GM12878 (cell line): ENCODE results near the gene DACT3. TPM values are rescaled to one million over a fixed set of nuclear protein-coding genes. Genes with fewer than 3 reads are reported as not detected.

Experiments used
- ATAC-seq: fragments of 200-7000 bp; cut with Tn5 transposase; 3 replicates; pipeline ENCODE4 v1.9.1; 2020; ENCODE audit warnings: mild to moderate bottlenecking, moderate library complexity
- BruUV-seq: library from RNA; stranded (reverse); fragments of 400-500 nt; replicated peaks from 2 replicates; lab custom pipeline; 2021; lab: Mats Ljungman, UMichigan
- CTCF ChIA-PET: fragments of 300-600 bp; sonication (Branson Sonifier 250); formaldehyde crosslinking; extraction: SDS; loops from one replicate; lab custom pipeline; 2021; ENCODE audit warnings: inconsistent platforms; lab: Yijun Ruan, JAX
- POLR2A ChIA-PET: fragments of 350-600 bp; formaldehyde crosslinking; extraction: SDS; loops from one replicate; lab custom pipeline; 2021; ENCODE audit warnings: inconsistent platforms; lab: Charles Lee
- RAD21 ChIA-PET: fragments of 300-600 bp; sonication (Branson Sonifier 250); formaldehyde crosslinking; loops from one replicate; lab custom pipeline; 2023; ENCODE audit warnings: antibody characterized with exemption; ENCODE audit not compliant: unreplicated experiment; lab: Charles Lee
- SMC1A ChIA-PET: fragments of 300-600 bp; sonication (Branson Sonifier 250); formaldehyde crosslinking; loops from one replicate; lab custom pipeline; 2023; ENCODE audit not compliant: unreplicated experiment, uncharacterized antibody; lab: Charles Lee
- DNase-seq: peaks from one replicate; pipeline ENCODE4 v3.0.0-alpha.2; 2011; ENCODE audit warnings: low read depth, low spot score
- FAIRE-seq: peaks from 3 replicates; lab custom pipeline; 2011; peaks lifted over from hg19 to GRCh38; lab: Jason Lieb, UNC
- H2AFZ ChIP-seq: 2 replicates; pipeline ENCODE4 v1.6.0; 2011; ENCODE audit warnings: low read depth, low read length, control low read depth; ENCODE audit not compliant: control insufficient read depth
- H3K27ac ChIP-seq: 2 replicates; pipeline ENCODE4 v1.5.1; 2011; ENCODE audit warnings: control low read depth; ENCODE audit not compliant: control insufficient read depth, insufficient read depth
- H3K27me3 ChIP-seq, 2 experiments: replicated peaks in 1 of 2; 2 replicates each; pipeline versions ENCODE4 v1.6.0 to v1.6.1; 2011; ENCODE audit warnings: low read length in 1 of 2; ENCODE audit not compliant: control insufficient read depth in 2 of 2, insufficient read depth in 2 of 2
- H3K36me3 ChIP-seq, 2 experiments: 2 replicates each; pipeline ENCODE4 v1.5.1; 2011; ENCODE audit warnings: low read length in 1 of 2; ENCODE audit not compliant: control insufficient read depth in 2 of 2, insufficient read depth in 2 of 2
- H3K4me1 ChIP-seq: 2 replicates; pipeline ENCODE4 v1.6.1; 2011; ENCODE audit warnings: mild to moderate bottlenecking, low read length, moderate library complexity, mixed read lengths; ENCODE audit not compliant: control insufficient read depth, insufficient read depth
- H3K4me2 ChIP-seq: 2 replicates; pipeline ENCODE4 v1.6.0; 2011; ENCODE audit warnings: control low read depth; ENCODE audit not compliant: control insufficient read depth, insufficient read depth
- H3K4me3 ChIP-seq: fragments of 200-600 bp; sonication (generic); 2 replicates; pipeline ENCODE4 v1.5.1; 2016
- H3K79me2 ChIP-seq: 2 replicates; pipeline ENCODE4 v1.6.0; 2011; ENCODE audit warnings: low read length; ENCODE audit not compliant: control insufficient read depth, insufficient read depth
- H3K9ac ChIP-seq: 2 replicates; pipeline ENCODE4 v1.8.0; 2011; ENCODE audit warnings: low read length, control low read depth, mixed read lengths; ENCODE audit not compliant: control insufficient read depth, insufficient read depth
- H3K9me3 ChIP-seq: replicated peaks from 3 replicates; pipeline ENCODE4 v1.5.1; 2011; ENCODE audit warnings: mild to moderate bottlenecking, low read length; ENCODE audit not compliant: control insufficient read depth, insufficient read depth
- H4K20me1 ChIP-seq: 2 replicates; pipeline ENCODE4 v1.6.0; 2011; ENCODE audit not compliant: control insufficient read depth, insufficient read depth
- CEBPZ ChIP-seq: fragments of 150-350 bp; IDR thresholded peaks from 2 replicates; pipeline ENCODE4 v1.6.1; 2016; ENCODE audit warnings: low read depth, low read length
- CHD2 ChIP-seq: IDR thresholded peaks from 2 replicates; pipeline ENCODE4 v1.6.1; 2011; ENCODE audit warnings: low read depth, low read length, improper control_type of control experiment, borderline replicate concordance
- E2F8 ChIP-seq: fragments of 450-650 bp; IDR thresholded peaks from 2 replicates; pipeline ENCODE4 v1.6.1; 2018; ENCODE audit warnings: mild to moderate bottlenecking, low read depth, moderate library complexity; ENCODE audit not compliant: partially characterized antibody
- GABPA ChIP-seq: IDR thresholded peaks from 2 replicates; pipeline ENCODE4 v1.6.1; 2014; ENCODE audit warnings: antibody characterized with exemption, low read depth, mild to moderate bottlenecking, inconsistent platforms
- KLF5 ChIP-seq: fragments of 450-650 bp; IDR thresholded peaks from 2 replicates; pipeline ENCODE4 v1.6.1; 2014; ENCODE audit warnings: mild to moderate bottlenecking; ENCODE audit not compliant: partially characterized antibody
- LARP7 ChIP-seq: fragments of 450-650 bp; IDR thresholded peaks from 2 replicates; pipeline ENCODE4 v1.6.1; 2017; ENCODE audit warnings: mild to moderate bottlenecking
- MLLT1 ChIP-seq: fragments of 450-650 bp; IDR thresholded peaks from 2 replicates; pipeline ENCODE4 v1.6.1; 2016; ENCODE audit warnings: mild to moderate bottlenecking
- MTA2 ChIP-seq: fragments of 450-650 bp; IDR thresholded peaks from 2 replicates; pipeline ENCODE4 v1.6.1; 2016; ENCODE audit warnings: low read depth, mild to moderate bottlenecking, moderate library complexity
- NRF1 ChIP-seq: conservative IDR thresholded peaks from 2 replicates; pipeline ENCODE4 v1.6.1; 2011; ENCODE audit warnings: mild to moderate bottlenecking, low read depth, low read length, improper control_type of control experiment
- PAX8 ChIP-seq: fragments of 450-650 bp; IDR thresholded peaks from 2 replicates; pipeline ENCODE4 v1.6.1; 2017; ENCODE audit warnings: mild to moderate bottlenecking, moderate library complexity
- PML ChIP-seq: IDR thresholded peaks from 2 replicates; pipeline ENCODE4 v1.6.1; 2012; ENCODE audit warnings: low read length, inconsistent platforms
- POLR2AphosphoS2 ChIP-seq: IDR thresholded peaks from 2 replicates; pipeline ENCODE4 v1.6.1; 2011; ENCODE audit warnings: low read depth, mild to moderate bottlenecking, low read length, improper control_type of control experiment, moderate library complexity
- RAD21 ChIP-seq: IDR thresholded peaks from 2 replicates; pipeline ENCODE4 v1.6.1; 2011; ENCODE audit warnings: mild to moderate bottlenecking, low read depth, low read length, moderate library complexity; ENCODE audit not compliant: insufficient read depth
- SMAD5 ChIP-seq: IDR thresholded peaks from 2 replicates; pipeline ENCODE4 v1.6.1; 2016; ENCODE audit warnings: antibody characterized with exemption, low read depth
- STAT1 ChIP-seq: fragments of 450-650 bp; conservative IDR thresholded peaks from 2 replicates; pipeline ENCODE4 v1.6.1; 2014; ENCODE audit warnings: antibody characterized with exemption, mild to moderate bottlenecking
- TCF12 ChIP-seq: IDR thresholded peaks from 2 replicates; pipeline ENCODE4 v1.6.1; 2011; ENCODE audit warnings: low read depth, mild to moderate bottlenecking, low read length
- ZNF24 ChIP-seq: fragments of 450-650 bp; IDR thresholded peaks from 2 replicates; pipeline ENCODE4 v1.6.1; 2017; ENCODE audit warnings: antibody characterized with exemption, mild to moderate bottlenecking
- ZNF384 ChIP-seq: IDR thresholded peaks from 2 replicates; pipeline ENCODE4 v1.6.1; 2012; ENCODE audit warnings: low read depth, mild to moderate bottlenecking, low read length, improper control_type of control experiment, borderline replicate concordance
- WGBS: methylation state at CpG from one replicate; pipeline ENCODE4 v1.1.6; 2016; ENCODE audit warnings: low lambda C conversion rate; ENCODE audit not compliant: insufficient replicate concordance, insufficient coverage; ENCODE audit errors: missing lambda C conversion rate; 5-methylcytosine and 5-hydroxymethylcytosine counted together
- in situ Hi-C: fragments of 300-500 bp; cut with MboI; formaldehyde crosslinking; loops from 9 replicates; pipeline ENCODE4 v1.14.3; 2018; ENCODE audit warnings: mixed read lengths
- intact Hi-C: fragments of 100-400 bp; cut with micrococcal nuclease; formaldehyde crosslinking; loops from one replicate; pipeline ENCODE4 v1.14.2; 2022; ENCODE audit not compliant: unreplicated experiment
- polyA plus RNA-seq, 11 experiments: library from polyadenylated mRNA; depleted of rRNA in 4 of 11; unstranded in 6 of 11; stranded (reverse) in 5 of 11; fragments of >200 nt; fragmentation: Nextera tagmentation in 4 of 11; fragmentation: Illumina TruSeq in 1 of 11; extraction: Ambion mirVana in 4 of 11; extraction: Trizol in 1 of 11; gene quantifications; 1 replicate in 1 of 11; 2 replicates in 10 of 11; pipeline versions ENCODE4 v1.2.1 to v1.2.3, GENCODE V29; 2011 to 2016; ENCODE audit warnings: inconsistent platforms in 2 of 11, missing spikeins in 2 of 11, low read depth in 1 of 11
- total RNA-seq, 4 experiments: library from RNA; depleted of rRNA in 3 of 4; stranded (reverse); fragments of >200 nt in 3 of 4; fragmentation: Illumina TruSeq in 1 of 4; extraction: Trizol in 1 of 4; gene quantifications; 2 replicates each; pipeline versions ENCODE4 v1.2.1 to v1.2.3, GENCODE V29; 2013 to 2021

Gene DACT3
- total and polyA plus RNA-seq, 10 of the 15 experiments (the other 5 are each of a cell fraction or from before 2014, with no cell fraction given): 0.05 to 2.5 (median 0.35) TPM; not detected in 1

GRCh38 chr19:46603195-46603637 is 57.8 kb downstream of the DACT3 start:
- ATAC-seq (peak; percentile 69), DNase-seq (no peak), FAIRE-seq (peak; percentile 71)
- H3K27ac ChIP-seq: peak overlapping the region; percentile 92
- in situ Hi-C loops (no loop called here), intact Hi-C loops (no loop called here)
- peak overlapping the region; percentile 93 for H3K4me2 ChIP-seq
- 23% methylated on average over 2 of the region's 2 CpGs for WGBS
- peaks cover 26% of the 10 kb centered on the region in 2 experiments for H3K36me3 ChIP-seq
- no peak overlapping the region for H2AFZ ChIP-seq
- H4K20me1 ChIP-seq: peaks cover 14% of the 10 kb centered on the region
- POLR2A ChIA-PET: interaction anchor here (0.6 to 7.3 kb wide), 11 partner anchors 9 to 1156 kb away, joined by 3 to 72 read pairs (median 7); partner anchors contain the start of genes DACT3 and PTGIR
- RAD21 ChIA-PET: interaction anchor here (0.7 to 4.7 kb wide), 6 partner anchors 9 to 635 kb away, joined by 3 to 48 read pairs (median 20); partner anchors contain the start of gene DACT3
- peak overlapping the region; percentile 99 for H3K4me3 ChIP-seq
- peaks cover 12% of the 10 kb centered on the region for H3K4me1 ChIP-seq
- CTCF ChIA-PET: interaction anchor here (0.8 to 5.6 kb wide), 4 partner anchors 11 to 58 kb away, joined by 3 to 73 read pairs (median 32); partner anchors contain the start of gene DACT3
- SMC1A ChIA-PET: interaction anchor here (0.6 to 4.7 kb wide), 6 partner anchors 12 to 141 kb away, joined by 3 to 83 read pairs (median 6); partner anchors contain the start of gene DACT3
- no TSS peak for BruUV-seq
- H3K27me3 ChIP-seq: no peaks in the 10 kb centered on the region
- peaks cover 7% of the 10 kb centered on the region; the same call in 2 of the 3 replicates for H3K9me3 ChIP-seq
- peaks cover 49% of the 10 kb centered on the region for H3K79me2 ChIP-seq
- H3K9ac ChIP-seq: peak overlapping the region; percentile 99
- TF ChIP-seq SMAD5 (no peak), PAX8 (no peak), PML (no peak), GABPA (no peak), ZNF384 (no peak), MTA2 (peak; percentile 19; the same call in 1 of the 2 replicates), RAD21 (no peak), POLR2AphosphoS2 (no peak), NRF1 (no peak), LARP7 (no peak), TCF12 (no peak), MLLT1 (0 out of 2 replicates have a peak, but pooled peaks have one; percentile 57), CHD2 (0 out of 2 replicates have a peak, but pooled peaks have one; percentile 37), CEBPZ (no peak), ZNF24 (no peak), STAT1 (no peak), E2F8 (no peak), KLF5 (no peak)
